D341Med (cell line): Measurements from ENCODE around the gene LHFPL6.

Experiments
- DNase-seq: peaks from one replicate; pipeline ENCODE4 v3.0.0; 2012; ENCODE audit warnings: low spot score

LHFPL6 gene

GRCh38 chr13:39411511-39411910 lies 191.5 kb downstream of the LHFPL6 start:
- DNase-seq, result no peak

GRCh38 chr13:39410964-39411363 lies 192.0 kb downstream of the LHFPL6 start:
- DNase-seq, result no peak

GRCh38 chr13:39410096-39410901 lies 192.7 kb downstream of the LHFPL6 start:
- DNase-seq, result no peak

GRCh38 chr13:39408512-39408911 lies 194.5 kb downstream of the LHFPL6 start:
- DNase-seq, result no peak

GRCh38 chr13:39407786-39408185 lies 195.2 kb downstream of the LHFPL6 start:
- DNase-seq, result no peak

GRCh38 chr13:39407138-39407537 lies 195.9 kb downstream of the LHFPL6 start:
- no peak for DNase-seq

GRCh38 chr13:39406688-39407087 lies 196.3 kb downstream of the LHFPL6 start:
- DNase-seq, result no peak

- DNase-seq, result no peak
Observed at GRCh38 chr13:39405596-39406205, 197.3 kb downstream of the LHFPL6 start.

- DNase-seq, result no peak
Observed at GRCh38 chr13:39405107-39405506, 197.9 kb downstream of the LHFPL6 start.

GRCh38 chr13:39403106-39403505 lies 199.9 kb downstream of the LHFPL6 start:
- no peak for DNase-seq

GRCh38 chr13:39402221-39402970 lies 200.6 kb downstream of the LHFPL6 start:
- DNase-seq, result no peak

GRCh38 chr13:39401756-39402155 lies 201.2 kb downstream of the LHFPL6 start:
- DNase-seq, result no peak

- no peak for DNase-seq
Observed at GRCh38 chr13:39401046-39401705, 201.8 kb downstream of the LHFPL6 start.

- DNase-seq, result no peak
Observed at GRCh38 chr13:39399102-39399501, 203.9 kb downstream of the LHFPL6 start.

- no peak for DNase-seq
Observed at GRCh38 chr13:39397896-39398265, 205.1 kb downstream of the LHFPL6 start.

- no peak for DNase-seq
Observed at GRCh38 chr13:39397226-39397895, 205.6 kb downstream of the LHFPL6 start.

- DNase-seq, result no peak
Observed at GRCh38 chr13:39394796-39395678, 208.0 kb downstream of the LHFPL6 start.

GRCh38 chr13:39391761-39392160 lies 211.2 kb downstream of the LHFPL6 start:
- DNase-seq, result no peak

- no peak for DNase-seq
Observed at GRCh38 chr13:39389013-39389412, 214.0 kb downstream of the LHFPL6 start.

- no peak for DNase-seq
Observed at GRCh38 chr13:39385621-39386231, 217.3 kb downstream of the LHFPL6 start.
